ENCODE data around the gene PTP4A1. TPM values are rescaled to one million over a fixed set of nuclear protein-coding genes. Genes with fewer than 3 reads are reported as not detected.

Gene PTP4A1
- total RNA-seq, 4 donors from 2014 or later, result 24.9 to 47.9 (median 32.5) TPM

DNA sequence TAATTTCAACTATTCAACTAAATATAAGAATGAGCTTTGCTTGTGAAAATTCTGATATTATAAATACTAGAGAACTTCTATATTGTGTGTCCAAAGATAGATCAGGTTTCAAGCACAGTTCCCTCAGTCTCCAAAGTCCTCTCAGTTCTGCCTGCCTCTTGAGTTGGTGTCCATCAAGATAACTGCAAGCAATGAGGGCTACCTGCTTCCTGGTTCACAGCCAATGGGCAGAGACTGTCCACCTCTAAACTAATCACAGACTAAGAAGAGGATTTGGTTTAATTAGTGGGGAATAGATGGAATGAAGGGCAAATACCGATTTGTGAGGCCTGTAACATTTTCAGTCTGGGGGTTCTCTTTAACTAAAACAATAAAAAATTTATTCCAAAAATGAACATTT lies 41.3 kb upstream of the PTP4A1 start:
- TF ChIP-seq, protein P1, sequence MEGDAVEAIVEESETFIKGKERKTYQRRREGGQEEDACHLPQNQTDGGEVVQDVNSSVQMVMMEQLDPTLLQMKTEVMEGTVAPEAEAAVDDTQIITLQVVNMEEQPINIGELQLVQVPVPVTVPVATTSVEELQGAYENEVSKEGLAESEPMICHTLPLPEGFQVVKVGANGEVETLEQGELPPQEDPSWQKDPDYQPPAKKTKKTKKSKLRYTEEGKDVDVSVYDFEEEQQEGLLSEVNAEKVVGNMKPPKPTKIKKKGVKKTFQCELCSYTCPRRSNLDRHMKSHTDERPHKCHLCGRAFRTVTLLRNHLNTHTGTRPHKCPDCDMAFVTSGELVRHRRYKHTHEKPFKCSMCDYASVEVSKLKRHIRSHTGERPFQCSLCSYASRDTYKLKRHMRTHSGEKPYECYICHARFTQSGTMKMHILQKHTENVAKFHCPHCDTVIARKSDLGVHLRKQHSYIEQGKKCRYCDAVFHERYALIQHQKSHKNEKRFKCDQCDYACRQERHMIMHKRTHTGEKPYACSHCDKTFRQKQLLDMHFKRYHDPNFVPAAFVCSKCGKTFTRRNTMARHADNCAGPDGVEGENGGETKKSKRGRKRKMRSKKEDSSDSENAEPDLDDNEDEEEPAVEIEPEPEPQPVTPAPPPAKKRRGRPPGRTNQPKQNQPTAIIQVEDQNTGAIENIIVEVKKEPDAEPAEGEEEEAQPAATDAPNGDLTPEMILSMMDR (IDR thresholded peaks at IDR 0.05; ENCODE audit: low read depth), result no peak

DNA sequence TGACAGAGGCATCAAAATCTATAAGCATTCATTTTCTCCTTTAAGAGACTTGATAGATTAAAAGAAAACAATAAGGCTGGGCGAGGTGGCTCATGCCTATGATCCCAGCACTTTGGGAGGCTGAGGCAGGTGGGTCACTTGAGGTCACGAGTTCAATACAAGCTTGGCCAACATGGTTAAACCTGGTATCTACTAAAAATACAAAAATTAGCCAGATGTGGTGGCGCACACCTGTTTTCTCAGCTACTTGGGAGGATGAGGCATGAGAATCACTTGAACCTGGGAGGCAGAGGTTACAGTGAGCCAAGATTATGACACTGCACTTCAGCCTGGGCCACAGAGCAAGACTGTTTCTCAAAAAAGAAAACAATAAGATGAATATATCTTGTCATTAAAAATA lies 39.3 kb upstream of the PTP4A1 start:
- TF ChIP-seq, protein P1 (IDR thresholded peaks at IDR 0.05; ENCODE audit: low read depth), result no peak

DNA sequence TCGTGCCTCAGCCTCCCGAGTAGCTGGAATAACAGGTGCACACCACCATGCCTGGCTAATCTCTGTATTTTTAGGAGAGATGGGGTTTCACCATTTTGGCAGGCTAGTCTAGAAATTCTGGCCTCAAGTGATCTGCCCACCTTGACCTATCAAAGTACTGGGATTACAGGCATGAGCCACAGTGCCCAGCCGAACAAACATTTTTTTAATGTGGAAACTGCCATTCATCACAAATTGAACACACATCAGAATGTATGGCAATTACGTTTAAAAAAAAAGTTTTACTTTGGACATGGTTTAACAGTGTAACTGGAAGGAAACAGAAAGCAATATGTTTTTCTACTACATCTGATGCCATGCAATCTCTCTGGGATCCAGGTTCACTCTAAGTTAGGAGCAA lies 38.3 kb upstream of the PTP4A1 start:
- TF ChIP-seq, protein P1 (IDR thresholded peaks at IDR 0.05; ENCODE audit: low read depth), result no peak

DNA sequence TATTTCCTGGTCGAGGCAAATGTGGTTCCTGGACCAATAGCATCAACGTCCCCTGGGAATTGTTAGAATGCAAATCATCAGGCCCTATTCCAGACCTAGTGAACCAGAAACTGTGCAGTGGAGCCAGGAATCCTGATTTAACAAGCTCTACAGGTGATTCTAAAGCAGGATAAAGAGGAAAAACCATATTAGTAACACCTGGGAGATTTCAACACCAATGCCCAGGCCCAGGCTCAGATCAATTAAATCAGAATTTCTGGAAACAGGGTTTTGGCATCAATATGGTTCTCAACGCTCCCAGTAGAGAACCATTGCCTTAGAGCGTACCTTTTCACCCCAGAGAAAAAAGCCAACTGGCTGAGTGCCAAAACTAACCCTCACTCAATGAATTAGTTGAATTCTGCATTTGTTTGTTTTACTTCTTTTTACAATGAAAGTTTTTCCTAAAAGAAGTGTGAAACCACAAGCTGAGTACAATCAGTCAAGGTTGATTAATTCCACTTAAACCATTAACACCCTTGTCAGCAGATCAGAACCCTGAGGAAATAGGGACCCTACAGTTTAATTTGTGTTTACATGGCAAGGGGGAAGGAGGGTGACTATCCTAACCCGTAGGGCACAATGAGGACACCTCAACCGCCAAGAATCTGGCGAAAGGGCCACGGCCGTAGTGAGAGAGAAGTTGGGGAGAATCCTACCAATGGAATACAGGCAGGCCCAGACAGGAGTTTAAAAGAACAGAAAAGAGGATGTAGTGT lies 34.9 kb upstream of the PTP4A1 start:
- TF ChIP-seq, protein P1 (IDR thresholded peaks at IDR 0.05; ENCODE audit: low read depth), result no peak

DNA sequence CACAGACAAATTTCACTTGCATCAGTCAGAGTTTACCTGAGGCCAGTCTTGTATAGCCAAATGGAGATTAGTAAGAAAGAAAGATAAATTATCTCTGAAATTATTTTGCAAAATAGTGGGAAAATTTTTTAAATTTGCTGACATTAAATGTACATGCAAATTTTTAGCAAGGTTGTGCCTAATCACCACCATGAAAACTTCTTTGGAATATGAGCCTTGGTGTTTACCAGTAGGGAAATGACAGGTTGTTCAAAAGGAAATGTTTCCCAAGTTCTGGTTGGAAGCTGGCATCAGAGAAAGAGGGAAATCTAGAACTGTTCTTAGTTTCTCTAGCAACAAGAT lies 34.4 kb upstream of the PTP4A1 start:
- TF ChIP-seq, protein P1 (IDR thresholded peaks at IDR 0.05; ENCODE audit: low read depth), result no peak

DNA sequence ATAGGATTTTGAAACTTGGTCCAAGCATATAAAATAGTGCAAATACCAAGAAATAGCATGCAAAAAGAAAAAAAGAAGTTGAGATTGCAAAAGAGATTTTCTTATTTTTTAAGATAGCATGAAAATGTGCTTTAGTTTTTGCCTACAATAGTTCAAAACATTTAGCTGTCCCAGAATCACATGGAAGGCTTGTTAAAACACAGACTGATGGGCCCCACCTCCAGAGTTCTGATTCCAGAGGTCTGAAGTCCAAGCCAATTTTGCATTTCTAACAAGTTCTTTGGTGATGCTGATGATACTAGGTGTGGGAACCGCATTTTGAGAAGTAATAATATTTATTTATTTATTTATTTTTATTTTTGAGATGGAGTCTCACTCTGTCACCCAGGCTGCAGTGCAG lies 33.7 kb upstream of the PTP4A1 start:
- TF ChIP-seq, protein P1 (IDR thresholded peaks at IDR 0.05; ENCODE audit: low read depth), result no peak

DNA sequence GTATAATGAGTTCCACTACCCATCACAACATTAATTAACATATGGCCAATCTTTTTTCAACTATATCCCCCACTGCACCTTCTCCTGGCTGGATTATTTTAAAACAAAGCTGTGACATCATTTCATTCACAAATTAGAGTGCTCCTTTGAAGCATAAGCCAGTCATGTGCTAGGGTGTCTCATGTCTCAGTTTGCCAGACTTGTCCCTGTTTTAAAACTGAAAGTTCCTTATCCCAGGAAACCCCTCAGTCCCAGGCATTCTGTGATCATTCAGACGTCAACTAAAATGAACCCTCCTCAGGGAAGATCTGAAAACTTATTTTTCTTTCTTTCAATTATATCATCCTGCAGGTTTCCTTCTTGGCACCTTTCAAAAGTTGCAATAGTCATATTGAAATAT lies 29.3 kb upstream of the PTP4A1 start:
- TF ChIP-seq, protein P1 (IDR thresholded peaks at IDR 0.05; ENCODE audit: low read depth), result no peak

All from subcutaneous adipose tissue (tissue), 4 donors.